HG03095 (cell line): Measurements from ENCODE around the gene CEP43.

Experiments
- ATAC-seq: cut with Tn5 transposase; IDR thresholded peaks from one replicate; pipeline ENCODE4 v1.9.1; 2021; ENCODE audit warnings: moderate library complexity; ENCODE audit not compliant: unreplicated experiment

Gene CEP43

DNA sequence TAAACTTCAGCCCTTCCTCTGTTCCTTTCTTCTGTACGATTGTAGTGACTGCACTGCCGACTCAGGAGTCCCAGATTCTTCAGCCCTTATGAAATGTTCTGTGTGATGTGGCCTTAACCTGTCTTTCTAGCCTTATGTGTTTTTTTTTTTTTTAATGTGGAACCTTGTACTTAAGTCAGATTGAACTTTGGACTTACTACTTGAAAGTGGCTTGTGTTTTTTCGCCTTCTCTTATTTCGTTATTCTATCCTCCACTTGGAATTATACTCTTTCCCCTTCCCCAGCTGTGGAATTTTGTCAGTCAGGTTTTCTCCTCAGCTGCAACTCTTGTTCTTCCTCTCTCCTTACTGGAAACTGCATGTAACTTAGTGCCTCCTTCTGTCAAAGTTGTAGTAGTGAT is 8.8 kb downstream of the CEP43 start:
- ATAC-seq = no peak

GRCh38 chr6:167013067-167013466 is 13.9 kb downstream of the CEP43 start:
- ATAC-seq = no peak

- no peak for ATAC-seq
Measured at GRCh38 chr6:167013946-167014345, 14.7 kb downstream of the CEP43 start.

GRCh38 chr6:167015302-167015701 is 16.1 kb downstream of the CEP43 start:
- ATAC-seq = no peak

- ATAC-seq = peak; percentile 79
Measured at GRCh38 chr6:167020206-167020605, 21.0 kb downstream of the CEP43 start.

DNA sequence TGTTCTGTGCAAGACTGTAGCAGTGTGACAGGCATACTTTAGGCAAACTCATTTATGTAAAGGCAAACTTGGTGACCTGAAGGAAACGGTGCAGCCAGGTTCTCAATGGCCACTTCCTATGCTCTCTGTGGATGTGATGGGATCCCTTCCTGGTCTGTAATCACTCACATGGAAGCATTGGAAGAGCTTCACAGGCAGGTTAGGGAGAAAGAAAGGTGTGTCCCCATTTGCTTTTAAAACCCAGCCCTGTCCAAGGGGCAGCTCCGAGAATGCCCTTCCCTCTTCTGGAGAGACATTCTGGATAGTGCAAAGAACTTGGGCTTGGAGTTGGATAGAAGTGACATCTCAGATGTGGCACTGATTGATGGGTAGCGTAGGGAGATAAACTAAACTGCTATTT is 28.1 kb downstream of the CEP43 start:
- ATAC-seq = no peak

DNA sequence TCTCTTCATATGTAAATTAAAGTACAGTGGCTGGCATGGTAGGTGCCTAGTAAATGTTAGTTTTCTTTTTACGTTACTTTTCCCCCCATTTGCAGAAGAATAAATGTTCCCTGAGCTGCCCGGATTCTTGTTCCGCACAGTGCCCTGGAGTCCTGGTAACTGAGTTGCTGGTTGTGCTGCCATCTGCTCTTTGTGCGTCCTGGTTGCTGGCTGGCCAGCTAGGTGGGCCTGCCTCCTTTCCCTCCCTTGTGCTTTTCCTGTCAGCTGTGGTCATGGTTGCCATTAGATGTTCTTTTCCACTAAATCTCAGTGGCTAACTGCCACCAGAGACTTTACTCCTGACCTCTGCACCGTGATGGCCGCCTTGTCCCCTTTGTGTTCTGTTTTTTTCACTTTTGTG is 28.6 kb downstream of the CEP43 start:
- ATAC-seq = no peak

DNA sequence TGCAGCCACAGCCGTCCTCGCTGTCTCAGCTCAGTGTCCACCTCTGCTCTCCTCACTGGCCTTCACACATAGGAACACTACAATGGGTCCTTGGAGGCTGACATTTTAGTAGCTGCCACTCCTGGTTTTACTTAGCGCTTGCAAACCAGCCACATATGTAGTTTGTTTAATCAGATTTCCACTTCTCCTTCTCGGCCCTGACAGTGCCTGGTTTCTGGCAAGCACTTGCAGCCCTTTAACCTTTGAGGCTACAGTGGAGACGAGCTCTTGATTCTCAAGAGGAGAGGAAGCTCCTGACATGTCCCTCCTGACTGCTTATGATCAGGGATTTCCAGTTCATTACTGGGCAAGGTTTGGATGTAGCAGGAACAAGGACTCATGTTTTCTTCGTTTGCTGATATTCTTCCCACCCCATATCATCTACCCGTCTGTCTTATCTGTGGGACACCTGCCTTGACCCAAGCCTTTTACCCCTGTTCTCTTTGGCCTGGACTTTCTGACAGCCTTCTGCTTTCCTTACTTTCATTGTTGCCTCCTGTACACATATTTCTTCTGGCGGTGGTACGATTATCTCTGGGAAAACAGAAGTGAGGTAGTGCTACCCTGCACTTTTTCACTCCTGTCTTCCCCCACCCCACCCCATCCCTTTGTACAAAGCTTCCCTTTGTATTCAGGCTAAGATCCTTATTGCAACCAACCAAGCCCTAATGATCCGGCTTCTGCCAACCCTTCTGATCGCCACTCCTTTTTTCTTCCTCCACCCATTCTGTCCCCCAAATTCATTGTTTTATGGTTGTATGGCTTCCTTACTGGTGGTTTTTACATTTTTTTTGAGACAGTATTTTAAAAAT is 31.2 kb downstream of the CEP43 start:
- no peak for ATAC-seq

GRCh38 chr6:167031082-167031709 is 32.0 kb downstream of the CEP43 start:
- ATAC-seq = no peak

- no peak for ATAC-seq
Measured at GRCh38 chr6:167034056-167034455, 34.9 kb downstream of the CEP43 start.

DNA sequence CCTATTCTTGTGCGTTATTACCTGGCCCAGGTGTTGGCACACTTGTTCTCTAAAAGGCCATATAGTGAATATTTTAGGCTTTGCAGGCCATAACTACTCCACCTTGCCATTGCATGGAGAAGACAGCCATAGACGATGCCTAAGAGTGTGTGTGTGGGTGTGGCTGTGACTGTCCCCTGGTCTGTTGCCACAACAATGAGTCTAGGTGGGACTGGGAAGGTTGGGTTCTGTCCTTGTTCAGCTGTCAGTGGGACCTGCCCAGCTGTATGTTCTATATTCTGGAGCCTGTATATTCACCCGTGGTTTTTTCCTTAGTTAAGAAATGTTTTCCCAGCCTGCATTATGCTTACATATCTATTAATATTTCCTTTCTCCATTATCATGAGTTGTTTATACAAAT is 38.6 kb downstream of the CEP43 start:
- no peak for ATAC-seq

DNA sequence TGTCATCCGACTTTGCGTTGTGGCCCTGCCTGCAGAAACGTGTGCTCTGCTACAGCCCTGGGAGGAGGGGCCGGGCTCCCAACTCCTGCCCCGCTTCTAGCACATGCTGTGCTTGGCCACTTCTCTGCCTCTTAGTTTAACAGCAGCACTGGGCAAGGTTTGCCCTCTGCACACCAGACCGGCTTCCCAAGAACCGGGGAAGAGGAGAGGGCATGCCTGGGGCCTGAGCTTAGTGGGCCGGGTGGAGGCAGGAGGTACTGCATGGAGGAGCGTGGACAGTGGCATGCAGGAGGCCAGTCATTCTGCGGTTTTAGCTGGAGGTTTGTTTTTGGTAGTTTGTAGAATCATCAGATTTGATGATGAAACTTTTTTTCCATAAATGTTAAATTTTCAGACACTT is 45.5 kb downstream of the CEP43 start:
- no peak for ATAC-seq

DNA sequence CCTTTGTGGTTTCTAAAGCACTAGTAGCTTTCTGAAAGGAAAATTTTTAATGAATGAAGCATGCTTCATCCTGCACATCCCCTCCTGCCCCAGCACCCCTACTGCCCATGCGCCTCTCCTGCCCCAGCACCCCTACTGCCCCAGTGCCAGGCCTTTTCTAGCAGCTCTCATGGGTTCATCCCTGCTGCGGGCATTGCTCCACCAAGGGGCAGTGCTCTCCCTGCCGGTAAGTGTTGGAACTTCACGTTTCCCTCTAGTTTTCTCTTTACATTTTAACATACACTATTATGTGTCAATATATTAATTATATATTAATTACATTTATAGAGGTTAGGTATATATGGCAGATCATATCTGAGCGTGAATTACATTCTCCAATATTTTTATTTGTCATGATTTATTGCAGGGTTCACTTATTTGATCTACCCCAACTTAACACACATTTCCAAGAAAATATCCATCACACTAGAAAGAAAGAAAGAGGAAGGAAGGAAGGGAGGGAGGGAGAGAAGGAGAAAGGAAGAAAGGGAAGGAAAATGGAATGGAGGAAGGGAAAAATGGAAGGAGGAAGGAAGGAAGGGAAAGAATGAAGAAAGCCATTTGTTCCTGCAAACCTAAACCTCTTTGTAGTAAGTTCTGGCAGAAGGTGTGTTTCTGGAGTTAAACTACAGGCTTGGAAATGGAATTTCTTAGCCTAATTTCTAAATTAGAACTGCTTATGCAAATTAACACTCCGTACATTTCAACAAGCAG is 46.8 kb downstream of the CEP43 start:
- ATAC-seq = no peak

- ATAC-seq = peak; percentile 2
Measured at GRCh38 chr6:167046861-167047495, 47.8 kb downstream of the CEP43 start.

GRCh38 chr6:167047554-167047953 is 48.4 kb downstream of the CEP43 start:
- peak; percentile 84 for ATAC-seq
